Suppressor macrophage treated with lipopolysaccharide for 1 hour (primary cell): ENCODE results near the gene RBPJL.

Experiments
- DNase-seq, 3 donors: peaks; one replicate each; pipeline ENCODE4 v3.0.0-alpha.2; 2020 to 2022

Gene RBPJL

GRCh38 chr20:45306431-45306982 lies at the start of gene RBPJL:
Gene RBPJL, plus strand, starts transcription at chr20:45306840. Its CDS starts 83 bp downstream, at chr20:45306923.
- peak in 2 of 3 donors; percentile 36 to 72 for DNase-seq

- DNase-seq: no peak
These were observed 49.5 kb upstream of the RBPJL start for GRCh38 chr20:45257161-45257560.

GRCh38 chr20:45257711-45258110 lies 48.9 kb upstream of the RBPJL start:
- no peak for DNase-seq

DNA sequence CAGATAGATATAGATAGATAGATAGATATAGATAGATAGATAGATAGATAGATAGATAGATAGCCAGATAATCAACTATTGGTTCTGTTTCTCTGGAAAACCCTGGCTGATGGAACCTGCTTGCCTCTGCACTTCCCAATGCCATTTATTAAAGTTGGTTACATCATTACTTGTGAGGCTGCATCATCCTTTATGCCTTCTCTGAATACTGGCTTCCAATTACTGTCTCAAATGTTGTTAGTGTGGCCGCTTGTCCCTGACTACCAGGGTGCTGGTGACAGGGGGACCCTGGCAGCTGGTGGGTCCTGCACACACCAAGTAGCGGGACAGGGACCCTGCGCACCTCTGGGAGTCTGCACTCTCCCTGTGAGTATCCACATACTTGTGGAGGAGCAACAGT lies 48.4 kb upstream of the RBPJL start:
- no peak for DNase-seq

DNA sequence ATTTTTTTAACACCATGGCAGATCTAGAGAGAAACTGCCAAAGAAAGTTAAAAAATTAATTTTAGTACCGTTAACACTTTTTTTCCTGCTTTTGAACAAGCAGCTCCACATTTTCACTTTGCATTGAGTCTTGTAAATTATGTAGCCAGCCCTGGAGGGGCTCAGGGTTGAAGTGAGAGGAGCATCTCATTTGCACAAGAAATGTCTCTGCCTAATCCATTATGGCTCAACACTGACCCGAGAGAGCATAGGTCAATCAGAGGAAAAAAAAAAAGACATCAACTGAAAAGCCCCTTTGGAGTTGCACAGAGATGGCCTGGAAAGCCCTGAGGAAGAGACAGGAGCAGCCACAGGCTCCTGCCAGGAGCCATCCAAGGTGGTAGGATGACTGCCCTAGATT lies 48.0 kb upstream of the RBPJL start:
- no peak for DNase-seq

- no peak for DNase-seq
These were observed 42.9 kb upstream of the RBPJL start for GRCh38 chr20:45263556-45264266.

GRCh38 chr20:45266977-45267376 lies 39.7 kb upstream of the RBPJL start:
- DNase-seq: no peak

DNA sequence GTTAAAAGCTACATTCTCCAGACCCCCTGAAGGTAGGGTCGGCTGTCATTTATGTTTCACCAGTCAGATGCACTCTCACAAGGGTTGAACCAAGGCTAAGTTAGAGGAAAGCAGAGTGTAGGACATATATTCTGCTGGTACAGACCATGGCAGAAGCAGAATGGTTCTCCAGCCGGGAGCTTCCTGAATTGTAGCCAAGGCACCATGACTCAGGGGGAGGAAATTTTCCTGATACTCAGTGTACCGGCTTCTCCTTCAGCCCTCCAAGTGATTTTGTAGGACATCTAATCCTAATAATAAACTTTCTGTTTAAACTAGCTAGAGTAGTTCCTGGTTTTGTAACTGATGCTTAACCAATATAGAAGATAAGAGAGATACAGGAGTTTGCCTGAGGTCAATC lies 38.1 kb upstream of the RBPJL start:
- no peak for DNase-seq

DNA sequence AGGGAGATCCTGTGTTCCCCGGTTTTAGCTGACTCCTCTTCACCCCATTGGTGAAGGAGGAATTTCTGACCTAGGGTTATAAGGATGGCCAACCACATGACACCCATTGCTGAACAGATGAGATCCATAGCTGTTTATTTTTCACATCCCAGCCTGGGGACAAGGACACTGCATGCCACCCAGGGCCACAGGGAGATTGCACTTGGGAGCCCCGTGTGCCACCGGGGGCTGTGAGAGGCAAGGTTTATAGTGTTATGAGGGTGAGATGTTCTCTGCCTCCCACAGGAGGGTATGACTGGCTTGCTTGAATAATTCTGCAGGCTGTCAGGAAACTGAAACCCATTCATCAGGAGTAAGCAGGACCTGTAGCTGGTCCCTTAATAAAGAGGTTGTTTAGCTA lies 37.6 kb upstream of the RBPJL start:
- no peak for DNase-seq

- DNase-seq: no peak
These were observed 36.8 kb upstream of the RBPJL start for GRCh38 chr20:45269754-45270270.

- no peak for DNase-seq
These were observed 31.3 kb upstream of the RBPJL start for GRCh38 chr20:45275338-45275737.

DNA sequence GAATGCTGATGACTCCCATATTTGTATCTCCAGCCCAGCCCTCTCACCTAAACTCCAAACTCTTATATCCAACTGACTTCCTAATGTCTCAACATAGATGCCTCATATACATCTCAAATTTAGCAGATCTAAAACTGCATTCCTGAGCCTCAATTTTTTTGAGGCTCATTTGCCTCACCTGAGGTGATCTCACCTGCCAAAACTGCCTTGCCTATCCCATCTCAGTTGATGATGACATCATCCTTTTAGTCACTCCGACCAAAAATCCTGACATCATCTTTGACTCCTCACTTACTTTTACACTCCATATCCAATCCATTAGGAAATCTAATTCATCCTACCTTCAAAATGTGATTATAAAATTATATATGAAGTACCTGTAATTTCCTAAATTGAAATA lies 26.6 kb upstream of the RBPJL start:
- no peak for DNase-seq

- peak in 1 of 3 donors; percentile 12 for DNase-seq
These were observed 23.7 kb upstream of the RBPJL start for GRCh38 chr20:45282700-45283550.

GRCh38 chr20:45283551-45284057 lies 23.0 kb upstream of the RBPJL start:
- DNase-seq: peak; percentile 36 to 64 (median 58)

GRCh38 chr20:45288376-45288775 lies 18.3 kb upstream of the RBPJL start:
- no peak for DNase-seq

DNA sequence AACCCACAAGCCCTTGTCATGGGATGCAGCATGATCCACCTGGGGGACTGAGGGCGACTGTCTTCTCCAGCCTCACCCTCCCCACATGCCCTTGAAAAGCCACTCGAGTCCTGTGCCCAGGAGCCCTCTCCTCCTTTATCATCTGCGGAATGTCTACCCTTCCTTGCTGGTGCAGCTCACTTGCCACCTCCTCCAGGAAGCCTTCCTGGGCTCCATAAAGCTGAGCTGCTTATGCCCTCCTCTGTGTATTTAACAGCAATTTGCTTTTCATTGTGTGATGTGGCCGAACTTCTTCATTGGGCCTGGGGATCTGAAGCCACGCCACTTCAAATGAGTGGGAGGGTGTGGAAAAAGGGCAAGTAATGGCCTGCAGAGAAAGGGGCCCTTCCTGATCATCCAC lies 17.8 kb upstream of the RBPJL start:
- DNase-seq: no peak

DNA sequence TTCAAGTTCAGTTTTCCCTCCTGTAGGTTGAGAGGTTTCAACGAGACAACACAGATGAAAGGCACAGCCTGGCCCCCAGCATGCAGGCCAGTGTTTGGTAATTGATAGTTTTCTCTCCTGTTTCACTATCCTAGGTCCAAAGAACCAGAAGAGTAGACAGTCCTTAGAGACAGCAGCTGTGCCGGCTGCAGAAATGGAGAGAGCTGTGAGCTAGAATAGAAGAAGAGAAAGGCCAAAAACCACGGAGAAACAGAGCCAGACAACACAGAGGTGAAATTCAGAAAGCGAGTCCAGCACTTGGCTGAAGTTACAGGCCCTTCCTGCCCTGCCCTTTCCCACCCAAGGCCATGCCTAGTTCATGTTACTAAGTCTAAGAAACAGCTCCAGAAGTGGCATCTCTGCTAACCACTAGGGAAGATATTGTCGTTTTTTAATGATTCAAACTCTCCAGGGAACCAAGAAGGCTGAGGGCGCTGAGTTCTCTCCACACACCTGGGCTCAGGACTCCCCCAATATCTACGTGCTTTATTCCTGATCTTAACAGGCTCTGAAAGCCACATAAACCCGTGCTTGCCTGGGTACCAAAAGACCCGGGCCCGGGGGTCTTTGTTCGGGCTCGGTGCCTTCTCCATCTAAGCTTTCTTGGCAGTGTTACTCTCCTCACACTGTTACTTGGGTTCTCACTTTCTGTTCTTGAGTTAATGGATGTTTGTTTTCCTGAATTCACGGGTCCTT lies 16.5 kb upstream of the RBPJL start:
- DNase-seq: no peak

- peak; percentile 86 to 91 (median 87) for DNase-seq
These were observed 15.8 kb upstream of the RBPJL start for GRCh38 chr20:45290677-45291355.

DNA sequence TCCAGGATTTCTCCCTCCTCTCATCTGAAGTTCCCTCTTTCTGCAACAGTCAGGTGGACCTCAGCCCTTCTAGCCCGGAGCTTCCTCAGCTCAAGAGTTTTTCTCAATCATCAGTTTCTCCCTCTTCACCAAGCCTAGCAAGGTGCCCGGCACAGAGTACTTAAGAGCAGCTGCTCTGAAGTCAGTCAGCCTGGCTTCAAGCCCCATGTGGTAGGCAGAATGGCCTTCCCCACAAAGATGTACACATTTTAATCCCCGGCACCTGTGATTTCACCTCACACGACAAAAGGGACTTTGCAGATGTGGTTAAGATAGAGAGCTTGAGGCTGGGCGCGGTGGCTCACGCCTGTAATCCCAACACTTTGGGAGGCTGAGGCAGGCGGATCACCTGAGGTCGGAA lies 15.1 kb upstream of the RBPJL start:
- DNase-seq: no peak

- DNase-seq: no peak
These were observed 14.3 kb upstream of the RBPJL start for GRCh38 chr20:45292343-45292742.

- DNase-seq: peak; percentile 87 to 93 (median 90)
These were observed 13.3 kb upstream of the RBPJL start for GRCh38 chr20:45293041-45294002.
